ENCODE measurements around the gene OPRM1. TPM values are rescaled to one million over a fixed set of nuclear protein-coding genes. Genes with fewer than 3 reads are reported as not detected.
A peak's percentile ranks its signal among the peaks of the same experiment; 100 is the strongest.

Gene OPRM1
- total RNA-seq, 1 experiment from 2014 or later: not detected

DNA sequence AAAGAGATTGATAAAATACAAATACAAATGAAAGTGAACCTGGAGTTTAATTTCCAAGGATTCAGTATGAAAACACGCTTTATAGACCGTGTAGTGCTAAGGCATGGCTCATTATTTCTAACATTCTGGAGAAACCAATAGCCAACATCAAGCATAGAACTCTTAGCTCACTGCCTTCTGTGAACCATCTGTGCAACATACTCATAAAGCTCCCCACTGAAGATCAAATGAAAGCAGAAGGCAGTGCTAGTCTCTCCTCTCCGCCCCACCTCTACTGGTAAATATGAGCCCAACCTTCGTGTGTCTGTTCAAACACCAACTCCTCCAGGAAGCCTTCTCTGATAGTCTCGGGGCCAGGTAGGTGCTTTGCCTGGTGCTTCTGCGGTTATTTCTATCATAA lies 163.9 kb downstream of the OPRM1 start:
- DNase-seq (ENCODE audit: low read depth): no peak

DNA sequence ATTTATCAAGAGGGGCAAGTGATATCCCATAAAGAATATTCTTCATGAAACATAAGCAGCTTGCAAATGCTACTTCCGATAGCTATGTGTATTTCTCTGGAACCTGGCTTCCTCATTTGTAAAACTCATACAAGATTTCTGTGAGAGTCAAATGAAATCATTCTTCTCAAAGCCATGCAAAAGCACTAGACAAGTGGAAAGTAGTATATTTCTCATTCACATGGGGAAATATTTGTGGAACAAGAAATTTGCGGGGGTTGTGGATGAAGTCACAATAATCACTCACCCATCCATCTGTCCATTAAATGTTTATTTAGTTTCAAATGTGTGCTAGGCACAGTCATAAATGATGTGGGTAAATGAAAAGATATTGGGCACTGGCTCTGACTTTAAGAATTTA lies 167.1 kb downstream of the OPRM1 start:
- DNase-seq (ENCODE audit: low read depth): no peak

DNA sequence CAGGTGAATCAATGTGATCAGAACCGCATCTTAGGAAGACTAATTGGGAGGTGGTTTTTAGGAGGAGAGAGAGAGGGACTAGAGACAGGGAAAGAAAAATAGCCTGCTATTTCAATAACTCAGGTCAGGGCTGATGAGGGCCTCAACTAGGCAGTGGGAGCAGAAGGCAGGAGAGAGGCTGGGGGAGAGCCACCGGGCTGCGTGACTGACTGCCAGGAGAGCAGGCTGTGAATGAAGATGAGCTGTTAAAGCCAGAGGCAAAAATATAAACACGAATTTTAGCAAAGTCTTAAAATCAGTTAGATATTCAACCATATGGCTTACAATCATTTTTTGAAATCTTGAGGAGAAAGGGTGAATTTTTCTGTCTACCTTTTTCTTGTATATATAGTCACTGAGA lies 168.0 kb downstream of the OPRM1 start:
- DNase-seq (ENCODE audit: low read depth): no peak

DNA sequence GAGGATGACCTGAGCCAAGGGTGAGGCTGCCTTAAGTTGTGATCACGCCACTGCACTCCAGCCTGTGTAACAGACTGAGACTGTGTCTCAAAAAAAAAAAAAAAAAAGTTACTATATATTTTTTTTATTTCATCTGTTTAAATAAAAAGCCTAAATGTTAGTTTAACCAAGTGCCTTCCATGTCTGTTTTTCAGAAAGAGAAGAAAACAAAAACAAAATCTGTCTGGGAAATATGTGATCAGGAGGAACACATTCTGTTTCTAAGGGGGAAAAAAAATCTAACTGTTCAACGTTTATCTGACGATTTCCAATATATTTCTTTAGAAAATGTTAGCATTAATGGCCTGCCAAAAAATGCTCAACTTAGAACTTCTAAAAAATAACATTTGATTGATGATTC lies 170.5 kb downstream of the OPRM1 start:
- DNase-seq (ENCODE audit: low read depth): no peak

DNA sequence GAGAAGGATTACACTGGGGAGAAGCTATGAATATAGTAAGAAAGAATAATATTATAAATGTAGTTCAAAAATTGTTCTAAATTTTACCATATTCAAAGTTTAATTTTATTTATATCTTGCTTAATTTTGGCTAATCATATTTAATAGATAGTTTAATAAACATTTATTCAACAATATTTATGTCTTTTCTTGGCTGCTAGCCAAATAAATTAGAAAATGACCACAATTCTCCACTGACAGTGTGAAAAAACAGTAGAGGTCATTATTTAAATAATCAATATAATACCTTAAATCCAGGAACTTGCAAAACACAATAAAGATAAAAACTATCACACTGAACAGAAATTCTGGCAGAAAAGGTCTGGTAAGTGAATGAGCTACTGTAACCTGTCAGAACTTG lies 171.6 kb downstream of the OPRM1 start:
- no peak for DNase-seq (ENCODE audit: low read depth)

DNA sequence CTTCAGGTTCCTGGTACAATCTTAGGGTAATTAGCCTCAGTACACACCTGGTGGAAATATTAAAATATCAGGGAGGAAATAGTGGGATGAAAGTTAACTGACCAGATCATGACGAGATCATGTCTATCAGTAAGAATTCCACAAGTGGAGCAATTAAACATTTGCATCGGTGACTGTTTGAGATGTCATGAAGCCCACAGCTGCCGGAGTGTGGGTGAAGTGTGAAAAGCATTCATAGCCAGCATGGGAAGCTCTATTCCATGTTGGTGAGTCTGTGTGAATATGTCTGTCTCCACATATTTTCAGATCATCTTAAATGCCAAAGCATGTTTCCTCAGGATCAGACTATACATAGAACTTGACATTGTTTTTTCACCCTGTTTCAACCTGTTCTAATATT lies 174.7 kb downstream of the OPRM1 start:
- no peak for DNase-seq (ENCODE audit: low read depth)

DNA sequence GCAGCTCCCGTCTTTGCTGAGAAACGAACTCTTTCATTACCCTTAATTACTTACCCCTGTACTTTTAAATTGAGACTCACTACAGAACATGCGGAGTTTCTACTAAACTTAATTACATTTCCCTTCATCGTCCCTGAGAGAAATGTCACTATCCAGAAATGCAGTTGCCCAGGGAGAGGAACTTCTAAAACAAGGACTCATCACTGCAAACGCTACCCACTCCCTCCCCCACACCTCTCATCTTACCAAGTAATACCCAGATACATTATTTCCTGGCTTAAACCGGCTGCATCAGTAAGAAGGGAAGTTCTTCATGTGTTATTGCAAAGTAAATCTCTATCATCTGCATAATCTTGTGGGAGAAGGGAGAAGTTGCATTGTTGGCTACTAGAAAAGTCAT lies 179.3 kb downstream of the OPRM1 start:
- DNase-seq (ENCODE audit: low read depth): no peak

DNA sequence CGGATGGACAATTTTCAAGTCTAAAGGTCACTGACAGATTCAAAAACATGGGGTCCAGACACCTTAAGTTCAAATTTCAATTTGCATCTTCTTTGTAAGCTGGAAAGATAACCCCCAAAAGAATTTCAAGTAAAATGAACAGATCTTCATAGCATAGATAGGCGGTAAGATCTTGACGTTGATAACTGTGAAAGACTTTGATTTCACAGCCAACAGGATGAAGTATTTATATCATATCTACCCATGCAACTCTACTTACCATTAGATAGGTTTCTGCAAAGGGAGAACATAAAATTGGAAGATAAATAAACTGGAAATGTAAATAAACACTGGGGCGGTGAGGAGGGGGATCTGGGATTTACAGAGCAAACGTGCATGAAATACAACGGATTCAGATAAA lies 179.7 kb downstream of the OPRM1 start:
- no peak for DNase-seq (ENCODE audit: low read depth)

DNA sequence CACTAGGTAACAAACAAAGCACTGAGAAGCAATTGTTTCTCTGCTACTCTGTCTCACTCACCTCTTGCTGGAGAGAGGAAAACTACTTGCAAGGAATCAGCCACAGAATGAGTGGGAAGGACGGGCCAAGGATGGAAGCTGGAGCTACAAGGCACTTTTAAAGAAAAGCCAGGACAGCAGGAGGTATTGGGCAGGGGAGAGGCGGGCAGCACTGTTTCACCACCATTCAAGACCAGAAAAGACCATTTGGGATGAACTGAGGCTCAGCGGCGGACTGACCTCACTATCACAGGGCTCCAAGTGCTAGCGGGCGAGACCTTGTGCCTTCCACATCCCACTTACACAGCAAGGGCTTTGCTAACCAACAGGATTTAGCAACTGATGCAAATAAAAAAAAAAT lies 180.2 kb downstream of the OPRM1 start:
- DNase-seq (ENCODE audit: low read depth): no peak

DNA sequence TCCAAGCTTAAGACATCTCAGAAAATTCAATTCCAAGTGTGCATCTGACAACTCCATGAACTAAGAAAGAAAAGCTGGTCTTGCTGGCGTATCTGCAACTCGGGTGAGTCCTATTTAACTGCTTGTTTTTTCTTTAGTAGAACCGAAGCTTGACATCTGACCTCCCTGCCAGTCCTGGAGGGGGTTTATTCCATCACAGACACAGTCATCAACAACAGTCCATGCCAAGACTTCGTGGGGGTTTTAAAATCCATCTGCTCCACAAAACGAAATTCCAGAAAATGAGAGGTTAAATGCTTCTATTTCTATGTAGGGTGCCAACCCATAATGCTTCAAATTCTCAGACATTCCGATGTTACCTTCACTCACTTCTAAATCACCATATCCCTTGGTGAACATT lies 183.7 kb downstream of the OPRM1 start:
- DNase-seq (ENCODE audit: low read depth): no peak

DNA sequence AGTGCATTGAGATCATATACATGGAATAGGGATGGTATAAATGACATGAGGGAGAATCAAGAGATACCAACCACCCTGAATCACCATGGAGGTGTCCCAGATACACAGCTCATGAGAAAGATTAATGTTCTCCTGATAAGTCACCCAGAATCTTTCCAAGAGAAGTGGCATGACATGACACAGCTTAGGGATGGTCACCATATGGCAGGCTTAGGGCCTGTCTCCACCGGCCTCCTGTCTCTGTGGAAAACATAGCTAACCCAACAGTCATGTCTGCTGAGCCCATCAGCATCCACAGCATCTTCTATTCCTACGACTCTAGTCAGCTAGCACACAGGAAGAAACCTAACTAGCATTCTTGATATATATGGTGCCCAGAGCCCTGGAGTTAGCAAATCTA lies 184.3 kb downstream of the OPRM1 start:
- no peak for DNase-seq (ENCODE audit: low read depth)

DNA sequence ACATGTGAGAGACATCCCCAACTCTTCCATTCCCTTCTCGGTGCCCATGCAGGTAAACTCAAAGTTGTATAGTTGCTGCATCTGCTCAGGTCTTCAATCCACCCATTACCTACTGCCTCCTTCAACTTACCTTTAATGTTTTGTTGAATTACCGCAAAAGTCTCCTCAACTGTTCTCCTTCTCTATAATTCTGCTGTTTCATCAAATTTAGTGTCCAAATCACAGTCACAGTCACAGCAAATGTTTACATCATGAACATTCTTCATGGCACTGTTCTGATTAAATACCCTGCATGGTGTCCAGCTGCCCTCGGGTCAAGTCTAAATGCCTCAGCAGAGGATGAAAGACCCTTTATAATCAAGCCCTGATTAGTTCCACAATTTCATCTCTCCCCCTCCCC lies 187.4 kb downstream of the OPRM1 start:
- no peak for DNase-seq (ENCODE audit: low read depth)

DNA sequence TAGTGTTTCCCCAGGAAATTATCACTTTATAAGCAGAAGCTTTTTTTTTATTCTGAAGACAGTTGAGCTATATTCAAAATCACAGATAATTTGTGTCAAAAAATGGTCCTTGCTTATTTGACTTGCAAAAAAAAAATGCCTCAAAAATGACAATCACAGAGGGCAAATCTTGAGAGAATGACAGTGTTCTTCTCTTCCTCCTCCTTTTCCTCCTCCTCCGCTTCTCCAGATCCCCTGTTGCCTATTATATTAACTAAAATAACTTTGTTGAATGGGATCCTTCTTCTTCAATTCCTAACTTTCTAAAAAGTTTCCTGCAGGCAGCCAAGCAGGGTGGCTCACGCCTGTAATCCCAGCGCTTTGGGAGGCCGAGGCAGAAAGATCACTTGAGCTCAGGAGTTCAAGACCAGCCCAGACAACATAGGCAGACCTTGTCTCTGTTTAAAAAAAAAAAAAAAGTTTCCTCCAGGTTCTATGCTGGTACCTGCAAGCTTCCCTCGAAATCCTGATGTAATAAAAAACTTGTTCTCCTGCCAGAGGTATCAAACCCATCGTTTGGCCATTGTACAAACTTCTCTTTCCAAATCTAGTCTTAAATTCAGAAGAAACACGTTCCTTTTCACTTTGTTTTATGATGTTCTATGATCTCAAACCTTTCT lies 189.0 kb downstream of the OPRM1 start:
- DNase-seq (ENCODE audit: low read depth): no peak

DNA sequence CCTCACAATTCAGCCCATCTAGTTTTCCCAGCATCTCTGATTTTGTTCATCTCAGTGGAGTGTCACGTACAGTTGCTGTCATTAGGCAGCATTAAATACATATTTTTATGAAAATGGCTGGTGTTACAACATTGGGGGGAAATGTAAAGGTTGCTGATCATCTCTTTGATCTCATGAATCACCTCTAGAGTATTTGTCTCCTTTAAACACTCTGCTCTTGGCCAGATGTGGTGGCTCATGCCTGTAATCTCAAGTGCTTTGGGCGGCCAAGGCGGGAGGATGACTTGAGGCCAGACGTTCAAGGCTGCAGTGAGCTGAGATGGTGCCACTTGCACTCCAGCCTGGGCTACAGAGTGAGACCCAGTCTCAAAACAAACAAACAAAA lies 189.5 kb downstream of the OPRM1 start:
- DNase-seq (ENCODE audit: low read depth): no peak

DNA sequence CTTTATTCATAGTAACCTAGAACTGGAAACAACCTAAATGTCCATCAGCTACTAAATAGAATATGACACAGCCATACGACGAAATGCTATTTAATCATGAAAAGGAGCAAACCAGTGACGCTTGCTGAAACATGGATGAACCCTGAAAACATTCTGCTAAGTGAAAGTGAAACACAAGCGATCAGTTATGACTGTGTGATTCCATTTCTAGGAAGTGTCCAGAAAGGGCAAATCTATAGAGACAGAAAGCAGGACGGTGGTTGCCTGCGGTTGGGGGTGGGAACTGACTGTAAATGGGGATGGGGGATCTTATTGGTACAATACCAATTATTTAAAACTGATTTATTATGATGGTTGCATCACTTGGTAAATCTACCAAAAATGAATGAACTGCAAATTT lies 190.7 kb downstream of the OPRM1 start:
- peak; percentile 10 for DNase-seq (ENCODE audit: low read depth)

DNA sequence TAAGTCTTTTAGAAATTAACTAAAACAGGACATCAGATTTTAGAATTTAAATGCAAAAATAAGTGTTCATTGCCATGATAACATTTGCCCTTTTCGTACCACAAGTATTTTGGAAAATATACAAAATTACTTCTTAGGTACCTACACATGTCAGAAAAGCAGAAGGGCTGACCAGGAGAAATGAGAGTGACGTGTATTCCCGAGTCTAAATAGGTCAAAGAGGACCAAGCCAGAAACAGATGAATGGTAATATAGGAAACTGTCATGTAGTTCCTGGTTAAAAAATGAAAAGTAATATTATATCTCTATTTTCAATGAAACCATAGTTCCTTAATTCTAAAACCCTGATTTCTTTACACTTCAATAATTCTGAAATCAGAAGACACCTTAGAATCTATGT lies 191.4 kb downstream of the OPRM1 start:
- DNase-seq (ENCODE audit: low read depth): no peak

DNA sequence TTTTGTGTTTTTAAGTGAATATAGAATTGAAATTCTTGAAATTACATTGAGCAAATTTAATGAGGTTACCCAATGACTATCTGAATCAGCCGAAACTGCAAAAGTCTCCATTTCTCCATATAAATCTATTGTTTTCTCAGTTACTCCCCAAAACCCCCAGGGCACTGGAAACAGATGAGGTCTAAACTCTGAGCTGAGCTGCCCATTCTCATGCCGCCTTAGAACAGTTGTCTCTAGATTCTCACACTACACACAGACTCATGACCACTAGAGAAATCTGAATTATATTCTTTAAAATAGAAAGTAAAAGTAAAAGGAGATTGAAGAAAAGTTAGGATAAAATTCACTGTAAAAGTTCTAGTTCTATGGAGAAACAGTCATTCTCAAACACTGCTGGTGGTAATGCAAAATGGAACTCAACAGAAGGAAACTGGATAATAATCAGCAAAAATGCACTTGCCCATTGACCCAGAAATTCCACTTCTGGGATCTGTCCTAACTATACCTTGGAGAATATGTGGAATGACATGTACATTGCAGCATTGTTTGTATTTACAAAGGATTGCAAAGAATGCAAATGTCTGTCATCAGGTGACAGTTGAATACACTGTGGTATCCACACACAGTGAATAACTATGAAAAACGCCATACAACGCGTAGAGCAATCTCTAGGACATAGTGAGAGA lies 192.0 kb downstream of the OPRM1 start:
- DNase-seq (ENCODE audit: low read depth): peak; percentile 21

DNA sequence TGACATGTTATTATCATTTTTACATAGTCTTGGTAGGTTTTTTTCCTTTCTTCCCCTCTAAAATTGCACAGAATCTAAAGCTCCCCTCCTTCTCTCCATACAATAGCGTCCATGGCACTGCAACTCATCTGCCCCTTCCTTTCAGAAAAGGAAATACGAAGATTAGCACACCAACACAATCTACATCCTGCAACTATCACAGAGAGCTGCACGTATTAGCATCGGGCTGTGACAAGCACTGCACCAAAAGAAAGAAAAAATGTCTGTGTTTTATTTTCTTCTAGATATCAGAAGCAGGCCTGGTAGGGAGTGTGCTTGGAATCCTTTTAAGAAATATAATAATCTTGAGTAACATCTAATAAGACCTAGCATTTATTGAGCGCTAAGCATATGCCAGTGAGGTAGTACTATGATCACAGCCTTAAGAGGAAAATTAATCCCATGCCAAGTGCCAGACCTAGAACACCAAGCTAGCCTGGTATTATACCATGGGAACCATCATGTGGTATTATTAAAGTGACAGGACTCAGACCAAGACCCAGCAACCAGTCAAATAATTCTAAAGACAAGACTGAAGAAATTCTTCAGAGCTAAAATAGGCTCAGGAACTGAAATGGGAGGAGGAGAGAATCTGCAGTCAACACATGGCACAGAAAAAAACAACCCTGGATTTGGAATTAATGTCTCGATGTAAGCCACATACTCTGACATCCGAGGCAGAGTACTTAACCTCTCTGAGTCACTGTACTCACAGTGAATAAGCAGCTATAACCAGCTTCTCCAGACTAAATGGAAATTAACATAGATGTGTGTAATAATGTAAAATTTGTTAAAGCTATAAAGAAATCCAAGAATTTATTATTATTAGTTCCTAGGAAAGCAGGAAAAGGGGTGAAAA lies 193.2 kb downstream of the OPRM1 start:
- peak; percentile 17 for DNase-seq (ENCODE audit: low read depth)

DNA sequence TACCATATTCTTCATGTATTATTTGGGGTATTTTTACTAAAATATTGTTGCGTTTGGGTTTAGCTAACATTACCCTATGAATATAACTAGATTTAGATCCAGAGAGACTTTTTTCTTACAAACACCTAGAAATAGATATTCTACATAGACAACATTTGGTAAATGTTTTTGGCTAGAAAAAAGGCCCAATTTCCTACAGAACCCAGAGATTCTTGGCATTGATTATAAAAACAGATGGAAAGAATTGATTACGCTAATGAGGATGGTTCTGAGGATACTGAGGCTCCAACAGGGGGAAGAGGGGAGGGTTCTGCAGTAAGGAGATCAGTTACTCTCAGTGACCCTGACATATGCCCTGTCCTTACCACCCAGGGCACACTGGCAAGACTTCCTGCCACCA lies 194.3 kb downstream of the OPRM1 start:
- DNase-seq (ENCODE audit: low read depth): no peak

DNA sequence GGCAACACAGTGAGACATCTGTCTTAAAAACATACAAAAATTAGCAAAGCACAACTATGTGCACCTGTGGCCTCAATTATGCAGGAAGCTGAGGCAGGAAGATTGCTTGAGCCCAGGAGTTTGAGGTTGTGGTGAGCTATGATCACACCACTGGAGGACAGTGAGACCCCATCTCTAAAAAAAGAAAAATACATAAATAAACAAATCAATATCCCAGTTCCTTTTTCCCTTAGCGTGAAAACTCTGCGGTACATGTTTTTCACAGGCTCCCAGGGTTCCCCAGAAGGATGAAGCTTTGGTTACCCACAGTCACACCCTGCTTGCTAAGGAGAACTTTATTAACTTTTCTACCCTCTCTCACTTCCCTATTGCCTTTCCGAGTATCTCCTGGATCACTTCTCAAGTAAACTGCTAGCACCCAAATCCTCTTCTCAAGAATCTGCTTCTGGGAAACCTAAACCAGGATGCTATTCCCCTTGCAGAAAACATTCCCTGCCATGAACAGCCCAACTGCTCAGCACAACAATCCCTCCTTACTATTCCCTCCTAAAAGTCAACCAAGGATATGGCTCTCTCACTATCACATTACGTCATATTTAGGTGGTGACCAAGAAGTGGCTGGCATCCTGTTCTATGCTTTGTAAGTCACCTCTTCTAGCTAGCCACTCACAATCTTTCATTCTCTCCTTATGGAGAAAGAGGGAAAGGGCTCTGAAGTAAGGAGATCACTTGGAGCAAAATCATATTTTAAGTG lies 195.2 kb downstream of the OPRM1 start:
- DNase-seq (ENCODE audit: low read depth): no peak

DNA sequence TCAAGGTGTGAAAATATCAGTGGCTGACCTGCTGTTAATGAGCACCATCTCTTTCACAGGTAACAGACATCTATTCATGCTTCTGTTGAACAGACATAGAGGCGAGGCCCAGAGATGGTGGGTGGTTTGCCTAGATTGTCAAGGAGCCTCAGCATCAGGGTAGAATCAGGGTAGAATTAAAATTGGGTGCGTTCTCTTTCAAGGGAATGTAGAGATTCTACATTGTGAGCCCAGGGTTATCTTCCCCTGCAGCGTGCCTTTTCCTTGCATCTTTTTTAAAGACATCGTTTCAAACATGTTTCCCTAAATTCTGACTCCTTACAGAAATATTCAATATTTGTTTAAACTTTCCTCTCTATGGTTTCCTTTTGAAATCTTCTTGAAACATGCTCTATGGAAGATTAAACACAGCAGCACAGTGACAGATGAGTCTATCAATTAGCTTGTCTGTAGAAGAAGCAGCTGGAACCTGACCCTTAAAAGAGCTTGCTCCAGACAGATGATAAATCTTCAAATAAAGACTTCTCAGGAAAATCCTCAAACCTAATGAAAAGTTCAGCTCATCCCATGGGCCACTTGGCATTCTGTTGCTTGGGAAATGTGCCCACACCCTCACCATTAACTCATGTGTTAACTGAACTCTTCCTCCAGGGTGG lies 197.7 kb downstream of the OPRM1 start:
- DNase-seq (ENCODE audit: low read depth): no peak

DNA sequence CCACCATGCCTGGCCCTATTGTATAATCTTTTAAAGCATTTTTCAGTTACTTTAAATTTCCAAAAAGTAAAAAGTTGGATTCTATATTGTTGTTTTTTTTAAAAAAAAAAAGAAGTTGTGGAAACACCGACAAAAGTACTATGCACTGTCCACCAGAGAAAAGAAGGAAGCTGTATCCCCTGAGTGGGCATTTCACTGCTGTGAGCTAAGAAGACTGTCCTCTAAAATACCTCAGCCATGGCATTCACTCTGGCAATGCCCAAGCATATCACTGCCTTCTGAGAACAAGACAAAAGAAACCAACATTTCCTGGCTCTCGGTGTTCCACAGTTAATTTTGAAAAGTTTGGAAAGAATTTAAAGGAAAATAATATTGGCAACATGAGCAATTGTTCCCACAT lies 199.8 kb downstream of the OPRM1 start:
- no peak for DNase-seq (ENCODE audit: low read depth)

All from RPMI7951 (cell line).